H1 (cell line): ENCODE data around the gene VARS2. TPM values are rescaled to one million over a fixed set of nuclear protein-coding genes. Genes with fewer than 3 reads are reported as not detected.

Source experiments
- BACH1 ChIP-seq: IDR thresholded peaks from 2 replicates; pipeline ENCODE4 v1.6.1; 2012; ENCODE audit warnings: low read length, improper control_type of control experiment
- CHD7 ChIP-seq: fragments of 300-600 bp; sonication (generic); IDR thresholded peaks from 2 replicates; pipeline ENCODE4 v1.7.1; 2012; ENCODE audit warnings: low read length, moderate library complexity, mild to moderate bottlenecking, inconsistent platforms; ENCODE audit not compliant: insufficient replicate concordance
- TBP ChIP-seq: IDR thresholded peaks from 2 replicates; pipeline ENCODE4 v1.6.1; 2011; ENCODE audit warnings: low read depth, low read length, improper control_type of control experiment
- polyA plus RNA-seq, 7 experiments: library from polyadenylated mRNA; depleted of rRNA in 3 of 7; stranded (reverse) in 5 of 7; unstranded in 2 of 7; fragments of >200 nt in 5 of 7; fragments of 200-250 nt in 2 of 7; gene quantifications; 1 replicate in 5 of 7; 2 replicates in 1 of 7; 4 replicates in 1 of 7; pipeline versions ENCODE4 v1.2.1 to v1.2.3, GENCODE V29; 2011 to 2013; ENCODE audit warnings: missing spikeins in 2 of 7, mixed read lengths in 2 of 7
- total RNA-seq: library from RNA; stranded (reverse); fragmentation: NEBNext Ultra II Directional; extraction: Animal tissue kit (Norgen Biotek cat#: 25700); gene quantifications from 2 replicates; pipeline ENCODE4 v1.2.1, GENCODE V29; 2021

VARS2 gene
- total and polyA plus RNA-seq, 2 of the 8 experiments (the other 6 are each of a cell fraction or from before 2014, with no cell fraction given) = 26.8 to 47.7 TPM

DNA sequence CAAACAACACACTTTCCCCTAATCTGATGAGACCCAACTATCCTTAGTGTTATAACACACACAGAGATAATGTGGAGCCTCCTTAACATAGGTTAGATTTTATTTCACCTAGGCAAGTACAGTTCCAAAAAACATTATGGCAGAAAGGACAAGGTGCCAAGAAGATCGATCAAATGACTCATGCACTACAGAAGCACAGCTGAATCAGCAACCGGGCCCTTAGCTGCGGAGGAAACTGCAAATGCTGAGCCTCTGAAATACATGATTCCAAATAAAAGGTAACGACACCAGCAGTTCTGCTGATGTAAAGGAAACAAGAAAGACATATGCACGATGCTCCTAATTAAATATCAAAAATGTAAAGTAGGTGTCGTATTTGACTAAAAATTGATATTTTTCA, 49.6 kb downstream of the VARS2 start (continued):
- no peak for TF ChIP-seq CHD7
- no peak for TF ChIP-seq TBP
- TF ChIP-seq BACH1 = no peak
